Neural crest cell (in vitro differentiated cells): ENCODE data around the gene PTPRM. TPM values are rescaled to one million over a fixed set of nuclear protein-coding genes. Genes with fewer than 3 reads are reported as not detected.

Experiments used
- DNase-seq: peaks from one replicate; pipeline ENCODE4 v3.0.0; 2021; ENCODE audit warnings: low read depth, mixed read lengths, low spot score
- H3K27ac Mint-ChIP-seq: one replicate; pipeline ENCODE4 v1.8.0; 2021; ENCODE audit warnings: mild to moderate bottlenecking, mixed read lengths; ENCODE audit not compliant: unreplicated experiment
- H3K27me3 Mint-ChIP-seq: 2 replicates; pipeline ENCODE4 v1.8.0; 2021; ENCODE audit warnings: low read depth, mild to moderate bottlenecking, mixed read lengths
- H3K36me3 Mint-ChIP-seq: 2 replicates; pipeline ENCODE4 v1.8.0; 2021; ENCODE audit warnings: low read depth, mild to moderate bottlenecking, mixed read lengths
- H3K4me1 Mint-ChIP-seq: 2 replicates; pipeline ENCODE4 v1.8.0; 2021; ENCODE audit warnings: mixed read lengths
- H3K4me3 Mint-ChIP-seq: one replicate; pipeline ENCODE4 v1.8.0; 2021; ENCODE audit warnings: mild to moderate bottlenecking, mixed read lengths
- H3K9me3 Mint-ChIP-seq: 2 replicates; pipeline ENCODE4 v1.8.0; 2021; ENCODE audit warnings: mixed read lengths
- CTCF ChIP-seq: fragments of 200-600 bp; sonication (generic); conservative IDR thresholded peaks from 2 replicates; pipeline ENCODE4 v1.5.0; 2021; ENCODE audit warnings: antibody characterized with exemption, mild to moderate bottlenecking
- total RNA-seq: library from RNA; stranded (reverse); gene quantifications from 2 replicates; pipeline ENCODE4 v1.2.1, GENCODE V29; 2021

Gene PTPRM
- total RNA-seq, 1 donor from 2014 or later: 7.7 TPM

- Mint-ChIP-seq H3K27me3 (peaks cover 2% of the 10 kb centered on the region), H3K4me3 (no peak overlapping the region), H3K36me3 (no peaks in the 10 kb centered on the region), H3K9me3 (no peaks in the 10 kb centered on the region), H3K27ac (no peak overlapping the region), H3K4me1 (peaks cover 13% of the 10 kb centered on the region)
- no peak for TF ChIP-seq CTCF
- DNase-seq: no peak
Observed at GRCh38 chr18:8011361-8011760, 444.2 kb downstream of the PTPRM start.

- Mint-ChIP-seq H3K27ac (no peak overlapping the region), H3K4me1 (peaks cover 13% of the 10 kb centered on the region), H3K27me3 (peaks cover 2% of the 10 kb centered on the region), H3K36me3 (no peaks in the 10 kb centered on the region), H3K4me3 (no peak overlapping the region), H3K9me3 (no peaks in the 10 kb centered on the region)
- TF ChIP-seq CTCF: no peak
- no peak for DNase-seq
Observed at GRCh38 chr18:8011906-8012305, 444.8 kb downstream of the PTPRM start.

- no peaks in the 10 kb centered on the region for H3K36me3 Mint-ChIP-seq
- H3K27me3 Mint-ChIP-seq: no peaks in the 10 kb centered on the region
- DNase-seq: no peak
- no peak overlapping the region for H3K4me3 Mint-ChIP-seq
- peaks cover 12% of the 10 kb centered on the region for H3K4me1 Mint-ChIP-seq
- no peaks in the 10 kb centered on the region for H3K9me3 Mint-ChIP-seq
- no peak overlapping the region for H3K27ac Mint-ChIP-seq
- TF ChIP-seq CTCF: no peak
Observed at GRCh38 chr18:8018701-8019331, 451.7 kb downstream of the PTPRM start.

GRCh38 chr18:8019600-8019999 is 452.5 kb downstream of the PTPRM start:
- no peak for DNase-seq
- H3K4me1 Mint-ChIP-seq: peaks cover 12% of the 10 kb centered on the region
- no peaks in the 10 kb centered on the region for H3K27me3 Mint-ChIP-seq
- H3K4me3 Mint-ChIP-seq: no peak overlapping the region
- no peaks in the 10 kb centered on the region for H3K9me3 Mint-ChIP-seq
- no peaks in the 10 kb centered on the region for H3K36me3 Mint-ChIP-seq
- TF ChIP-seq CTCF: no peak
- H3K27ac Mint-ChIP-seq: no peak overlapping the region

GRCh38 chr18:8020132-8020846 is 453.2 kb downstream of the PTPRM start:
- peaks cover 12% of the 10 kb centered on the region for H3K4me1 Mint-ChIP-seq
- DNase-seq: no peak
- no peak for TF ChIP-seq CTCF
- H3K9me3 Mint-ChIP-seq: no peaks in the 10 kb centered on the region
- no peak overlapping the region for H3K27ac Mint-ChIP-seq
- H3K4me3 Mint-ChIP-seq: no peak overlapping the region
- no peaks in the 10 kb centered on the region for H3K36me3 Mint-ChIP-seq
- H3K27me3 Mint-ChIP-seq: no peaks in the 10 kb centered on the region
